ENCODE measurements around the gene ROR2.
A peak's percentile ranks its signal among the peaks of the same experiment; 100 is the strongest.

The ROR2 gene

DNA sequence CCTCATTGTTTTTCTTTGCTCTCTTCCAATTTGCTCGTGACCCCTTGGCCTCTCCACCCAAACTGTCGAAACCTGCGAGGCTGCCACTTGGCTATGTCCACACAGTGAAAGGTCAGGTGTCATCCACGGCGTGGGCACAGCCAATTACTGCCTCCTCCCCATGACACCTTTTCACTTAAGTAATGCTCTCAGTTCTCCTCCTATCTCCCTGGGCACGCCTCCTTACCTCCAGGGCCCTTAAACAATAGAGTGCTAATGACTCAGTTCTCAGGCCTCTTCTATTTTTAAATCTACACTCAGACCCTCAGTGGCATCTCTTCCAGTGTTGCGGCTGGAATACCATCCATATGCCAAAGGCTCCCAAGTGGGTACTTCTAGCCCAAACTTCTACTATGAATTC is 256.8 kb downstream of the ROR2 start:
- DNase-seq (ENCODE audit: low spot score): no peak
- TF ChIP-seq CTCF (IDR thresholded peaks at IDR 0.05; ENCODE audit: extremely low read depth, missing control alignments): no peak

DNA sequence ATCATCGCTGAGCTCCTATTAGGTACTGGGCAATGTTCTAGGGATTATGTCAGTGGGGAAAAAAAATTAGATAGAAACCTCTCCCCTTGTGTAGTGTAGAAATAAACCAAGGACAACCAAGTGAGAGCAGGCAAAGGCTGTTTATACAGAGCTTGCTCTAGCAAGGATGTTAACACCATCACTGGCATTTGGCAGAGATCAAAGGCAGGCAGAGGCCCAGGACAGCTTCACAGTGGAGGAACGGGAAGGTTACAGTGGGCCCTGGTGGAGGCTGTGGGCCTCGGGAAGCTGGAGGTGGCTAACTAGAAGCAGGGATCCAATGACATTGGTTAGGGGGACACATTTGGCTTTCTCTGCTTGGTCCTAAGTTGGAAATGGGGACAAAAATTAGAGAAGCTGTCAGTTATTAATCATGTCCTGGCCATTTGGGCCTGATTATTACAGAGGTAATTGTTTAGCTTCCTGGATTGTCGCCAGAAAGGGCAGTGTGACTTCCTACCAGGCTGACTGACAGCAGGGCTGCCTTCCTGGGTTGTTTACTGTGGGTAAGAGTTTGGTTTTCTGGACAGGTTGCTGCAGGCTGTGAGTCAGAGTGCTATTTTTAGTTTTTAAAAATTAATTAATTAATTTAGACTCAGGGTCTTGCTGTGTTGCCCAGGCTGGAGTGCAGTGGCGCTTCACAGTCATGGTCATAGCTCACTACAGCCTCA is 259.3 kb downstream of the ROR2 start:
- TF ChIP-seq CTCF (IDR thresholded peaks at IDR 0.05; ENCODE audit: extremely low read depth, missing control alignments): no peak
- DNase-seq (ENCODE audit: low spot score): no peak

GRCh38 chr9:91689006-91689405 is 261.0 kb downstream of the ROR2 start:
- no peak for DNase-seq (ENCODE audit: low spot score)
- TF ChIP-seq CTCF (IDR thresholded peaks at IDR 0.05; ENCODE audit: extremely low read depth, missing control alignments): no peak

GRCh38 chr9:91683269-91683668 is 266.8 kb downstream of the ROR2 start:
- TF ChIP-seq CTCF (IDR thresholded peaks at IDR 0.05; ENCODE audit: extremely low read depth, missing control alignments): no peak
- no peak for DNase-seq (ENCODE audit: low spot score)

GRCh38 chr9:91682806-91683205 is 267.2 kb downstream of the ROR2 start:
- no peak for TF ChIP-seq CTCF (IDR thresholded peaks at IDR 0.05; ENCODE audit: extremely low read depth, missing control alignments)
- no peak for DNase-seq (ENCODE audit: low spot score)

DNA sequence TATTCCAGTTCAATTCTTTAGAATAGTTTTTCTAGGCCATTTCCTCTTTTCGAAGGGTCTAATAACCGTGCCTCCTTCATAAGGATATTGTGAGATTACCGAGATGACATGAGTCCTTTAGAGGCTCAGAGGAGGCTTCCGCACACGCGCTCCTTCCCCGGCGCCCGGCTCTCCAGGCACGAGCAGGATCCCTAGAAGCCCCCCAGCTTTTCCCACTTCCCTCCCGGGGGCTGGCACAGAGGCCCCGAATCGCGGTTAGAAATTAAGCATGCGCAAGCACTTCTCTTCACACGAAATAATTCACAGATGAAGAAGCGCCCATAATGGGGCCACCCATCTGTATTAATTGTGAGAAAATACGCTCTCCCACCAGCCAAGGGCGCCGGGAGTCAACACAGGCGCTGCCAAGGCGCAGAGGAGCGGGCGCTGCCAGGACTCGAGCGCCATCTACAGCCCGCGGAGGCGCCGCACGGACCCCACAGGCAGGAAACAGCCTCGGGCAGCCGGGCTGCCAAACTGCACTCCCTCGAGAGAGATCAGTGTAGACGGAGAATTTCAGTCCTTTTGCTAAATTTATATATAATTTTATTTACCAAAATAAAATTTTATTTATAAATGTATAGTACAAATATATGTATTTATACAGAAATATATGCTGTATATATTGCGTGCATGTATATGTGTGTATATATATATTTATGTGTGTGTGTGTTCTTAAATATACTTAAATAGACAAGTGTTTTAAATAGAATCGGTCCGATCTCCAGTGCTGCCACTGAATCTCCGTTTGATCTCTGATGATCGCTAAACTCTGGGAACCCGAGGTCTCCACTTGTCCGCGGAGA is 268.3 kb downstream of the ROR2 start:
- peak; percentile 91 for TF ChIP-seq CTCF (IDR thresholded peaks at IDR 0.05; ENCODE audit: extremely low read depth, missing control alignments)
- DNase-seq (ENCODE audit: low spot score): peak; percentile 86

DNA sequence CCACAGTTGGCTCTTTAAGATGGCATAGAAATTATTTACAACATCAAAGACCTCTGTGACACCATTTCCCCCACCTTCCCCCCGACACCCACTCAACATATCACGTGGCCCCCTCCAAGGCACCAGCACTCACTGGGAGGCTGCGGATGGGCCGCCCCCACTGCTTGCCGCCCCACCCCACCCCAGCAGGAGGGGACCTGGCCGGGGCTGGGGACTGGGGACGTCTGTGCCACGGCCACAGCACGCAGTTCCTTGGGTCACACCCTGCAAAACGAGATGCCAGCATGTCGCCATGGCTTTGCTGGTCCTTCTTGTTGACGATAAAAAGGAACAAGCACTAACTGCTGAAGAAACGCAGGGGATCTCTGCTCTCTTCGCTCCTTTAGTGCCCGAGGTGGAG is 269.0 kb downstream of the ROR2 start:
- no peak for DNase-seq (ENCODE audit: low spot score)
- TF ChIP-seq CTCF (IDR thresholded peaks at IDR 0.05; ENCODE audit: extremely low read depth, missing control alignments): no peak
